AG04449 (cell line): Measurements from ENCODE around the gene RIPPLY2.

Experiments
- CTCF ChIA-PET: fragments of 350-600 bp; formaldehyde crosslinking; extraction: SDS; loops from one replicate; lab custom pipeline; 2021; ENCODE audit warnings: antibody characterized with exemption; lab: Yijun Ruan, JAX
- POLR2A ChIA-PET: fragments of 400-600, 350-600 bp; formaldehyde crosslinking; extraction: SDS; loops from one replicate; lab custom pipeline; 2020; ENCODE audit warnings: antibody characterized with exemption, inconsistent platforms; lab: Yijun Ruan, JAX
- DNase-seq: peaks from one replicate; pipeline ENCODE4 v3.0.0-alpha.2; 2010; ENCODE audit warnings: low read depth, low spot score
- H3K4me3 ChIP-seq: 2 replicates; pipeline ENCODE4 v1.5.1; 2011; ENCODE audit warnings: low read depth, mild to moderate bottlenecking, control low read depth, low read length
- CTCF ChIP-seq: IDR thresholded peaks from one replicate; pipeline ENCODE4 v1.5.1; 2011; ENCODE audit warnings: mild to moderate bottlenecking, moderate library complexity, low read length, control low read depth, inconsistent platforms; ENCODE audit not compliant: insufficient read depth; ENCODE audit errors: missing control alignments

The RIPPLY2 gene

GRCh38 chr6:83854001-83854501 lies 891 bp downstream of the RIPPLY2 start:
- DNase-seq: no peak
- POLR2A ChIA-PET: no interaction called here
- CTCF ChIA-PET: no interaction called here
- TF ChIP-seq CTCF: no peak
- peak overlapping the region; percentile 58 for H3K4me3 ChIP-seq

GRCh38 chr6:83854766-83855165 lies 1.6 kb downstream of the RIPPLY2 start:
- TF ChIP-seq CTCF: no peak
- no peak for DNase-seq
- CTCF ChIA-PET: no interaction called here
- POLR2A ChIA-PET: no interaction called here
- H3K4me3 ChIP-seq: no peak overlapping the region

DNA sequence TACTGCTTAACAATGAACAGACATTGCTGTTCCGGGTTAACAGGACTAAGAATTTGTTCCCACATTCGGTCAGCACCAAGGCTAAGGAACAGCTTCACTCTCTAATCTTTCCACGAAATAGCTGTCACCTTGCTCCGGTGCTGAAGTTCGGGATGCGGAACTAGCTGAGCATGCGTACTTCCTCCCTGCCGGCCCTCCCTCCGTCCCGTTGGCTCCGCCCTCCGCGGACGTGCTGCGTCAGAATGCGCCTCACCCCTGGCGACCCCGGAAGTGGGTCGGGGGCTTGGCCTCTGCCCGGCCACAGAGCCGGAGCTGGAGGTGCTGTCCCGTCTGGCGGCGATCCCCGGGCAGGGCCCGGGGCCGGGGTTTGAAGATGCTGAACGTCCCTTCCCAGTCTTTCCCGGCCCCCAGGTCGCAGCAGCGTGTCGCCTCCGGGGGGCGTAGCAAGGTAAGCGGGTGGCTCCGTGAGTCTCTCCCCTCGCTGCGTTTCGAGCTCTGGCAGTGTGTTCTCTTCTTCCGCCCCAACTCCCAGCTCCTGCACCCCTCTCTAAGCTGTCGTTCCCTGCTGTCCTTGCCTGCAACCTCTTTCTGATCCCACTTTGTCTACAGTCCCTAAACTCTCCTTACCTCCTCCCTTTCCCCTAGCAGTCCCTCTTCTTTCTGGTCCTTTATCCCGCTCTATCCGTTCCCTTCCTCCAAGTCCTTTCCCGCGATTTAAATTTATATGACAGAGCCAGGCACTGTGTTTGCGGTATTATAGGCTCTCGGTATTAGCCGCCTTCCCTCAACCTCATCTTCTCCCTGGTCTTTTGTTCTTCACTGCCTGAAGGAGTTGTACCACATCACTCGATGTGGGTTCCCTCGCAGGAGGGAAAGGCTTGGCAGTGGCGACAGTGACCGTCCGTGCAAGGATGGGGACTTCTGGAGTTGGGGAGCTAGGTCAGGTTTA lies 6.5 kb downstream of the RIPPLY2 start, which contains the start of gene CYB5R4:
Gene CYB5R4, plus strand, starts transcription at position 280 of the 949 bp plus-strand sequence. Its CDS starts 94 bp downstream, at position 374.
- H3K4me3 ChIP-seq: peak within 1 kb of the TSS; percentile 89
- ChIA-PET CTCF (interaction anchor here (0.6 to 2.4 kb wide), 12 partner anchors 8 to 1464 kb away, joined by 3 to 7 read pairs (median 3); partner anchors contain the start of gene CEP162), POLR2A (interaction anchor here (0.6 to 1.0 kb wide), 2 partner anchors 8 to 10 kb away, joined by 3 read pairs; no protein-coding TSS in a partner anchor)
- peak; percentile 74 for DNase-seq
- peak; percentile 67 for TF ChIP-seq CTCF

- POLR2A ChIA-PET: no interaction called here
- DNase-seq: no peak
- TF ChIP-seq CTCF: no peak
- H3K4me3 ChIP-seq: peak overlapping the region; percentile 89
- CTCF ChIA-PET: interaction anchor here (1.0 to 2.4 kb wide), 7 partner anchors 12 to 1463 kb away, joined by 3 to 7 read pairs (median 3); partner anchors contain the start of gene CEP162
Measured at GRCh38 chr6:83860359-83860755, 7.2 kb downstream of the RIPPLY2 start.

DNA sequence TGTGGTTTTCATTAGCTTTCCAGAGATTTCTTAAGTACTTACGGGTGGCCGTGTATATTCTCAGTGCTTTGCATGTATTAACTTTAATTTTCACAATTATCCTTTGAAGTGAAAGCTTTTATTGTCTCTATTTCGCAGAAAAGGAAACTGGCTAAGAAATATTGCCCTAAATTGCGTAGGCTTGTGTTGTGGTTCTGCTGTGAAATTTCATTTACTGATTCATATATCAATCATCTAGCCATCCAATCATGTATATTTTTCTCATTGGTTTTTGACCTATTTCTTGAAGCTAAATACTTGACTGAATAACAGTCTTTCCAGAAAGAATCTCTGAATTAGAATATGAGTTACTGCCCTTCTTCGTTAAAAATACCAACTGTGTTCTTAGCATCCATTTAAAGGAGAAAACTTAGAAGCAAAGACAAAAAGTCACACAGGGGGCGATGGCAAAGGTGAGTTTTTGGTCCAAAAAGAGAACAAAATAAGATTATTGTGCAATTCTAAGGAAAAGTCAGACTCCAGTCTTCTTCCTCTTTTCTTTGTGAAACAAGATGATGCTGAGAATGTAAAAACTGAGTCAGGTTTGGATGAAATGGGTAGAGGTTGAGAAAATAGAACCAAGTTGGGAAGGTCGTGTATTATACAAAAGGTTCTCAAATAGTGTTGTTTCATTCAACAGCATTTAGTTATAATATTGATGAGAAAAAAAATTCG lies 7.8 kb downstream of the RIPPLY2 start:
- no peak for DNase-seq
- ChIA-PET CTCF (interaction anchor here (1.4 to 2.2 kb wide), 2 partner anchors 366 to 1463 kb away, joined by 3 to 7 read pairs; partner anchors contain the start of gene CEP162), POLR2A (no interaction called here)
- no peak for TF ChIP-seq CTCF
- H3K4me3 ChIP-seq: peak overlapping the region; percentile 28; the same call in 1 of the 2 replicates
